T-cell (primary cell): ENCODE data around the gene LRCH3. TPM values are rescaled to one million over a fixed set of nuclear protein-coding genes. Genes with fewer than 3 reads are reported as not detected.
"Not testable (repeated sequence)": the region's sequence is repeated elsewhere in the genome, so short reads cannot be mapped to it uniquely, and the experiment has no call there.

Source experiments
- ATAC-seq, 4 experiments: fragments of 200-7000 bp in 3 of 4; fragments of 150-1000 bp in 1 of 4; cut with Tn5 transposase; replicated peaks in 1 of 4; 1 replicate in 3 of 4; 2 replicates in 1 of 4; pipeline ENCODE4 v1.10.0; 2021; ENCODE audit warnings: moderate library complexity in 3 of 4, mild to moderate bottlenecking in 2 of 4, moderate number of reproducible peaks in 1 of 4
- CTCF ChIA-PET, 2 donors: fragments of 300-600 bp; sonication (Branson Sonifier 250); formaldehyde crosslinking; loops; one replicate each; lab custom pipeline; 2022; ENCODE audit warnings: antibody characterized with exemption in 2 of 2; lab: Charles Lee
- POLR2A ChIA-PET, 2 donors: fragments of 300-600 bp; sonication (Branson Sonifier 250); formaldehyde crosslinking; loops; one replicate each; lab custom pipeline; 2022; ENCODE audit warnings: antibody characterized with exemption in 2 of 2; lab: Charles Lee
- DNase-seq, 35 experiments: peaks; one replicate each; pipeline versions ENCODE4 v3.0.0 to v3.0.0-alpha.2; 2013 to 2023
- H3K27ac ChIP-seq: one replicate; pipeline ENCODE4 v1.5.1; 2013; ENCODE audit warnings: low read length
- H3K27me3 ChIP-seq, 2 experiments: replicated peaks in 1 of 2; 1 replicate in 1 of 2; 2 replicates in 1 of 2; pipeline versions ENCODE4 v1.6.1 to v1.7.0; 2013; ENCODE audit warnings: low read length in 1 of 2, mixed read lengths in 1 of 2; ENCODE audit not compliant: control insufficient read depth in 2 of 2, insufficient read depth in 2 of 2; ENCODE audit errors: extremely low read depth in 1 of 2
- H3K36me3 ChIP-seq, 2 donors: 1 replicate in 1 of 2; 2 replicates in 1 of 2; pipeline versions ENCODE4 v1.6.1 to v1.7.0; 2013; ENCODE audit warnings: low read length in 1 of 2; ENCODE audit not compliant: control insufficient read depth in 2 of 2, insufficient read depth in 1 of 2; ENCODE audit errors: extremely low read depth in 1 of 2
- H3K4me1 ChIP-seq, 2 experiments: 1 replicate in 1 of 2; 2 replicates in 1 of 2; pipeline versions ENCODE4 v1.6.1 to v1.7.0; 2013; ENCODE audit warnings: low read length in 2 of 2, mixed read lengths in 1 of 2; ENCODE audit not compliant: insufficient read depth in 2 of 2, control insufficient read depth in 1 of 2; ENCODE audit errors: extremely low read depth in 1 of 2
- H3K4me3 ChIP-seq, 2 donors: 1 replicate in 1 of 2; 2 replicates in 1 of 2; pipeline versions ENCODE4 v1.5.1 to v1.7.0; 2013; ENCODE audit warnings: mild to moderate bottlenecking in 2 of 2, low read length in 1 of 2, moderate library complexity in 1 of 2; ENCODE audit not compliant: control insufficient read depth in 1 of 2; ENCODE audit errors: extremely low read depth in 1 of 2
- H3K9me3 ChIP-seq: 2 replicates; pipeline ENCODE4 v1.7.0; 2013
- H3K27ac Mint-ChIP-seq, 2 donors: one replicate each; pipeline ENCODE4 v1.8.0; 2020 to 2021; ENCODE audit warnings: mild to moderate bottlenecking in 2 of 2, mixed read lengths in 2 of 2
- H3K27me3 Mint-ChIP-seq, 2 donors: one replicate each; pipeline ENCODE4 v1.8.0; 2021 to 2022; ENCODE audit warnings: mixed read lengths in 2 of 2
- H3K36me3 Mint-ChIP-seq: one replicate; pipeline ENCODE4 v1.8.0; 2021; ENCODE audit warnings: mixed read lengths
- H3K4me1 Mint-ChIP-seq, 3 donors: one replicate each; pipeline ENCODE4 v1.8.0; 2020 to 2022; ENCODE audit warnings: mixed read lengths in 3 of 3, mild to moderate bottlenecking in 1 of 3
- H3K4me3 Mint-ChIP-seq, 3 donors: one replicate each; pipeline ENCODE4 v1.8.0; 2020 to 2022; ENCODE audit warnings: mild to moderate bottlenecking in 3 of 3, mixed read lengths in 3 of 3, moderate library complexity in 3 of 3
- H3K9me3 Mint-ChIP-seq, 3 donors: one replicate each; pipeline ENCODE4 v1.8.0; 2020 to 2022; ENCODE audit warnings: mixed read lengths in 3 of 3
- WGBS: methylation state at CpG from one replicate; pipeline ENCODE4 v1.1.5; 2013; ENCODE audit warnings: missing lambda C conversion rate; ENCODE audit not compliant: insufficient coverage; 5-methylcytosine and 5-hydroxymethylcytosine counted together
- total RNA-seq, 35 experiments: library from RNA in 6 of 35; stranded (reverse) in 6 of 35; fragments of 120-200 nt in 1 of 35; gene quantifications; one replicate each; pipeline versions ENCODE4 v1.2.1 to v1.2.4 and lab custom pipeline; 2013 to 2026

The LRCH3 gene
- total RNA-seq, 5 donors from 2014 or later (not counting 1 experiment from before 2014, with no cell fraction given) = 51.4 to 75.1 (median 62.2) TPM

DNA sequence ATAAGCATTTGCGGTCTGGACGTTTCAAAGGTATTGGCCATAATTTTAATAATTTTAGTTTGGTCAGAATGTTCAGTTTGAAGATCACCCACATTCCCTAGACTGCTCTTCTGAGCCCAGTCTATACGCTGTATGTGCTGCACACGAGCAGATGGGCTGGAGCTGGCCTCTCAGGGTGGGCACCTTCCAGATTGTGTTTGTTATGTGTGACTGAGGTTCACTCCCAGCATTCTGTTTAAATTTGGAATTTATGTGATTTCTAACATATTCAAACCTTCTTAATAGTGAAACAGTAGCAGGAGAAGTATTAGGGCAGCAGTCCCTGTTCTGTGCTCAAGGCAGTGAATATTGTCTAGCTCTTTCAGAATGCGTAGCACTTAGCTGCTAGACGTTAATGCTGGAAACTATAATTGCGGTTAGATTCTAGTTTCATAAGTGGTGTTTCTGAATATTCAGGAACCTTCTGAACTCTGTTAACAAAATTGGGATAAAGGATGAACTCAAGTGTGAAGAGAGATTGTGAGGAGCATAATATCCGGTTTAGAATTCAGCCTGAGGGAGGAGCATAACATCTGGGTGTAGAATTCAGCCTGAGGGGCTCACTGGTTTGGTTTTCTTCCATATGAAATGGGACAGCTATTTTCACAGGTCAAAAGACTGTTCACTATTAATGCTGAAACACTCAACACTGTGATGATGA lies 90.4 kb downstream of the LRCH3 start:
- no peaks in the 10 kb centered on the region for H3K27me3 Mint-ChIP-seq
- Histone ChIP-seq H3K4me1 (peaks cover 0 to 3% of the 10 kb centered on the region in 2 experiments), H3K4me3 (no peak overlapping the region), H3K27me3 (no peaks in the 10 kb centered on the region), H3K36me3 (peaks cover 11 to 42% of the 10 kb centered on the region in 2 donors), H3K27ac (no peak overlapping the region), H3K9me3 (no peaks in the 10 kb centered on the region)
- peaks cover 0 to 10% (median 9%) of the 10 kb centered on the region in 3 donors for H3K4me1 Mint-ChIP-seq
- H3K9me3 Mint-ChIP-seq = no peaks in the 10 kb centered on the region
- no peak for DNase-seq
- H3K4me3 Mint-ChIP-seq = no peak overlapping the region
- no peak for ATAC-seq
- ChIA-PET CTCF (no interaction called here), POLR2A (no interaction called here)
- peaks cover 46% of the 10 kb centered on the region for H3K36me3 Mint-ChIP-seq
- 85% methylated on average over 6 of the region's 8 CpGs for WGBS
- H3K27ac Mint-ChIP-seq = peak overlapping the region in 1 of 2 donors; percentile 21

DNA sequence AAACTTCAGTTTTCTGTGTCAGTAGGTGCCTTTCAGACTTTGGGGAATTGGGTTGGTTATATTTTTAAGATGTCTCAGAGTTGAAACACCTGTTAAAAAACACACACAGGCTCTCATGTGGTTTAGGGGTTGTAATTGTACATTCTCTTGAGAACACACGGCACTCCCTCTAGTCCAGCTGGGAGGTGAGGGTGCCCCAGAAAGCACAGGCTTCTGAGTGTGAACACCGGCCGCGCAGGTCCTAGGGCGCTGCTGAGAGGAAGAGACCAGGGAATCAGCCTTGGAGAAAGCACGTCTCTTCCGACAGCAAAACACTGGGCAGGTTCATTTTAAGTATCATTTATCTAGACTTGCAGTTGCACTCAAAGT lies 90.9 kb downstream of the LRCH3 start:
- ChIA-PET CTCF (no interaction called here), POLR2A (no interaction called here)
- H3K36me3 Mint-ChIP-seq = peaks cover 46% of the 10 kb centered on the region
- H3K4me3 Mint-ChIP-seq = no peak overlapping the region
- WGBS = no CpG with 5 or more reads among the region's 7 CpGs
- DNase-seq (no peak), ATAC-seq (no peak)
- Histone ChIP-seq H3K9me3 (no peaks in the 10 kb centered on the region), H3K4me3 (no peak overlapping the region), H3K36me3 (peaks cover 11 to 39% of the 10 kb centered on the region in 2 donors), H3K27ac (no peak overlapping the region), H3K4me1 (peaks cover 0 to 3% of the 10 kb centered on the region in 2 experiments), H3K27me3 (no peaks in the 10 kb centered on the region)
- H3K9me3 Mint-ChIP-seq = no peaks in the 10 kb centered on the region
- H3K4me1 Mint-ChIP-seq = peaks cover 0 to 10% (median 9%) of the 10 kb centered on the region in 3 donors
- H3K27ac Mint-ChIP-seq = no peak overlapping the region
- no peaks in the 10 kb centered on the region for H3K27me3 Mint-ChIP-seq

DNA sequence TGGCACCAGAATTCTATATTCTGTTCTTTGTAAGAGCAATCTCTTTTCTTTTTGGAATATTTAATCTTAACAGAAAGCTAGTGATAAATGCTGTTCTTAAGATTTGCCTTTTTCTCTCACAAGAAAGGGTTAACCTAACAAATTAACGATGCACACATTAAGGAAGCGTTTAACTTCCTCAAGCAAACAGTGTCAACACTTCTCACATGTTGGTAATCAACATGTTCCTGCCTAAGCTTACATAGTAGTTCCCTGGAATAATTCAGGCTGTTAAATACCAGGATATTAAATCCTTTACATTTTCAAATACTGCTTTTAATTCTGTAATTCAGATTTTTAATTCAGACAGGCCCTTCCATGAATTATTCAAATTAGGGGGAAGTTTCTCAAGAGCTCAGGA lies 91.5 kb downstream of the LRCH3 start:
- peaks cover 44% of the 10 kb centered on the region for H3K36me3 Mint-ChIP-seq
- no peaks in the 10 kb centered on the region for H3K9me3 Mint-ChIP-seq

DNA sequence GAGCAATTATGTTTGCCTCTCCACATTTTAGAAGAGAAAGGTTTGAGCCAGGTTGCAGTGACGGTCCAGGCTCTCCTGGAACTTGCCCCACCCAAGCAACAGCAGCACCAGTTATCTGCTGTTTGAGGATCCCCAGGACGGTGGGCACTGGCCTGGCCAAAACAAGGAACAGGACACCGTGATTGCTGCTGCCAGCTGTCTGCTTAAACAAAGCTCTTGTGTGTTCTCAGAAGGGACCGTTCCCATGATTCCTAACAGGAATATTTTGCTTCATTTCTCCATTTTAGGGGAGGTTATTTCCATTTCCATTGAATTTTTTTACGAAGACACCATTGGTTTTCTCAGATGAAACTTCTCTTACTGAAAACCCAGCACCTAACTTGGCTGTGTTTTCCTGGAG lies 92.5 kb downstream of the LRCH3 start:
- CTCF ChIA-PET = interaction anchor here in 1 of 2 donors (0.6 kb wide), 1 partner anchor 55 kb away, joined by 3 read pairs; no protein-coding TSS in a partner anchor
- Mint-ChIP-seq H3K27me3 (no peaks in the 10 kb centered on the region), H3K27ac (peak overlapping the region in 1 of 2 donors; percentile 63), H3K4me3 (no peak overlapping the region), H3K9me3 (no peaks in the 10 kb centered on the region), H3K36me3 (peaks cover 46% of the 10 kb centered on the region), H3K4me1 (peaks cover 0 to 8% (median 7%) of the 10 kb centered on the region in 3 donors)
- DNase-seq (no peak), ATAC-seq (no peak)
- POLR2A ChIA-PET = no interaction called here
- Histone ChIP-seq H3K4me3 (no peak overlapping the region), H3K36me3 (peaks cover 11 to 32% of the 10 kb centered on the region in 2 donors), H3K27ac (no peak overlapping the region), H3K27me3 (no peaks in the 10 kb centered on the region), H3K9me3 (no peaks in the 10 kb centered on the region), H3K4me1 (no peaks in the 10 kb centered on the region)
- 95% methylated on average over 4 of the region's 5 CpGs for WGBS

More for the DNA sequence above, 91.5 kb downstream of the LRCH3 start:
- Mint-ChIP-seq H3K4me3 (no peak overlapping the region), H3K4me1 (peaks cover 0 to 10% (median 9%) of the 10 kb centered on the region in 3 donors), H3K27ac (no peak overlapping the region), H3K27me3 (no peaks in the 10 kb centered on the region)
- POLR2A ChIA-PET = interaction anchor here in 1 of 2 donors (0.6 kb wide), 1 partner anchor 32 kb away, joined by 9 read pairs; no protein-coding TSS in a partner anchor
- no peaks in the 10 kb centered on the region for H3K9me3 ChIP-seq
- CTCF ChIA-PET = interaction anchor here in 1 of 2 donors (0.6 kb wide), 1 partner anchor 69 kb away, joined by 5 read pairs; no protein-coding TSS in a partner anchor
- H3K27me3 ChIP-seq = no peaks in the 10 kb centered on the region
- H3K4me3 ChIP-seq = no peak overlapping the region
- H3K27ac ChIP-seq = no peak overlapping the region
- H3K36me3 ChIP-seq = peaks cover 11 to 39% of the 10 kb centered on the region in 2 donors
- no peak for ATAC-seq
- peaks cover 0 to 3% of the 10 kb centered on the region in 2 experiments for H3K4me1 ChIP-seq
- WGBS = no CpG with 5 or more reads among the region's 2 CpGs
- DNase-seq = no peak

DNA sequence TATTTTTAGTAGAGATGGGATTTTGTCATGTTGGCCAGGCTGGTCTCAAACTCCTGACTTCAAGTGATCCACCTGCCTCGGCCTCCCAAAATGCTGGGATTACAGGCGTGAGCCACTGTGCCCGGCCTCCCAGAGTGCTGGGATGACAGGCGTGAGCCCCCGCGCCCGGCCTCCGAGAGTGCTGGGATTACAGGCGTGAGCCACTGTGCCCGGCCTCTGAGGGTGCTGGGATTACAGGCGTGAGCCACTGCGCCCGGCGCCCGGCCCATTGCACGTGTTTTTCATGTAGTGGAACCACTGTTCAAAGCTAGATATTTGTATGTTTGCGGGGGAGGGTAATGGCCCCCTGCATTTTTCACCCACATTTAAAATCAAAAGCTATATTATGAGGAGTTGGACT lies 93.3 kb downstream of the LRCH3 start:
- H3K9me3 Mint-ChIP-seq, H3K4me3 ChIP-seq, H3K4me3 Mint-ChIP-seq, CTCF ChIA-PET, H3K27ac Mint-ChIP-seq, ATAC-seq, H3K27me3 ChIP-seq, POLR2A ChIA-PET, H3K4me1 Mint-ChIP-seq, H3K27me3 Mint-ChIP-seq, H3K4me1 ChIP-seq, H3K9me3 ChIP-seq, DNase-seq, H3K27ac ChIP-seq: not testable (repeated sequence)
- H3K36me3 ChIP-seq = peaks cover 11 to 31% of the 10 kb centered on the region in 2 donors
- H3K36me3 Mint-ChIP-seq = peaks cover 45% of the 10 kb centered on the region
- WGBS = 100% methylated on average over 8 of the region's 17 CpGs

DNA sequence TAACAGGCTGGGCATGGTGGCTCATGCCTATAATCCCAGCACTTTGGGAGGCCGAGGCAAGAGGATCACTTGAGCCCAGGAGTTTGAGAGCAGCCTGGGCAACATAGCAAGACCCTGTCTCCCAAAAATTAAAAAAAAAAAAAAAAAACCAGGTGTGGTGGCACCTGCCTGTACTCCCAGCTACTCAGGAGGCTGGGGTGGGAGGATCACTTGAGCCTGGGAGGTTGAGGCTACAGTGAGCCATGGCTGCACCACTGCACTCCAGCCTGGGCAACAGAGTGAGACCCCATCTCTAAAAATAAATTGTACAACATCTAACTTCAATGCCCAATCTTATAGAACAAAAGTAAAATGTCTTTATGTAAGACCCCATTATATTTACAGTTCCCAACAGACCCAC lies 95.0 kb downstream of the LRCH3 start:
- POLR2A ChIA-PET, H3K27ac ChIP-seq, H3K27ac Mint-ChIP-seq, H3K4me1 Mint-ChIP-seq, H3K9me3 ChIP-seq, H3K27me3 Mint-ChIP-seq, ATAC-seq, H3K4me3 Mint-ChIP-seq, DNase-seq, H3K4me3 ChIP-seq, H3K9me3 Mint-ChIP-seq, H3K4me1 ChIP-seq, H3K27me3 ChIP-seq, CTCF ChIA-PET: not testable (repeated sequence)
- H3K36me3 ChIP-seq = peaks cover 11 to 29% of the 10 kb centered on the region in 2 donors
- no CpG with 5 or more reads among the region's 1 CpG for WGBS
- H3K36me3 Mint-ChIP-seq = peaks cover 35% of the 10 kb centered on the region
